ENCODE data around the gene VAV2.

Gene VAV2

GRCh38 chr9:133991964-133992779 is at the start of gene VAV2:
TSS of gene VAV2 (minus strand) at chr9:133992324. CDS start at chr9:133992278, 46 bp downstream.
- peak; percentile 18 to 43 for DNase-seq (ENCODE audit: low read depth in 2 of 2)

- no peak for DNase-seq (ENCODE audit: low read depth in 2 of 2)
Observed at GRCh38 chr9:134041649-134041962, 49.5 kb upstream of the VAV2 start.

GRCh38 chr9:134040781-134041648 is 48.9 kb upstream of the VAV2 start:
- no peak for DNase-seq (ENCODE audit: low read depth in 2 of 2)

GRCh38 chr9:134040176-134040565 is 48.0 kb upstream of the VAV2 start:
- DNase-seq (ENCODE audit: low read depth in 2 of 2): no peak

GRCh38 chr9:134039386-134040175 is 47.5 kb upstream of the VAV2 start:
- DNase-seq (ENCODE audit: low read depth in 2 of 2): no peak

GRCh38 chr9:134037641-134038040 is 45.5 kb upstream of the VAV2 start:
- DNase-seq (ENCODE audit: low read depth in 2 of 2): no peak

- DNase-seq (ENCODE audit: low read depth in 2 of 2): no peak
Observed at GRCh38 chr9:134036130-134036529, 44.0 kb upstream of the VAV2 start.

- DNase-seq (ENCODE audit: low read depth in 2 of 2): no peak
Observed at GRCh38 chr9:134035041-134036039, 43.2 kb upstream of the VAV2 start.

- no peak for DNase-seq (ENCODE audit: low read depth in 2 of 2)
Observed at GRCh38 chr9:134034215-134035040, 42.3 kb upstream of the VAV2 start.

- DNase-seq (ENCODE audit: low read depth in 2 of 2): no peak
Observed at GRCh38 chr9:134033516-134034214, 41.5 kb upstream of the VAV2 start.

- no peak for DNase-seq (ENCODE audit: low read depth in 2 of 2)
Observed at GRCh38 chr9:134032456-134033222, 40.5 kb upstream of the VAV2 start.

GRCh38 chr9:134031783-134032182 is 39.7 kb upstream of the VAV2 start:
- DNase-seq (ENCODE audit: low read depth in 2 of 2): no peak

GRCh38 chr9:134030821-134031470 is 38.8 kb upstream of the VAV2 start:
- no peak for DNase-seq (ENCODE audit: low read depth in 2 of 2)

- no peak for DNase-seq (ENCODE audit: low read depth in 2 of 2)
Observed at GRCh38 chr9:134029248-134030226, 37.4 kb upstream of the VAV2 start.

GRCh38 chr9:134028575-134029247 is 36.6 kb upstream of the VAV2 start:
- DNase-seq (ENCODE audit: low read depth in 2 of 2): no peak

GRCh38 chr9:134028076-134028475 is 36.0 kb upstream of the VAV2 start:
- no peak for DNase-seq (ENCODE audit: low read depth in 2 of 2)
